Adrenal gland (tissue), 12 donors: ENCODE results near the gene MLKL. TPM values are rescaled to one million over a fixed set of nuclear protein-coding genes. Genes with fewer than 3 reads are reported as not detected.

Experiments
- DNase-seq, 7 donors: peaks; one replicate each; pipeline ENCODE4 v3.0.0-alpha.2; 2019 to 2020
- H3K27ac ChIP-seq, 5 donors: fragments of 200-600 bp; sonication (generic) in 4 of 5; 1 replicate in 3 of 5; 2 replicates in 2 of 5; pipeline versions ENCODE4 v1.5.1 to v1.8.0; 2016 to 2020; ENCODE audit warnings: mild to moderate bottlenecking in 1 of 5
- H3K27me3 ChIP-seq: fragments of 200-600 bp; 2 replicates; pipeline ENCODE4 v1.8.0; 2021
- H3K36me3 ChIP-seq, 2 donors: fragments of 200-600 bp; replicated peaks in 1 of 2; 1 replicate in 1 of 2; 2 replicates in 1 of 2; pipeline versions ENCODE4 v1.5.1 to v1.8.0; 2018 to 2022
- H3K4me1 ChIP-seq, 2 donors: fragments of 200-600 bp; replicated peaks in 1 of 2; 1 replicate in 1 of 2; 2 replicates in 1 of 2; pipeline versions ENCODE4 v1.5.1 to v1.8.0; 2018 to 2021
- H3K4me3 ChIP-seq, 4 donors: fragments of 200-600 bp; sonication (generic) in 3 of 4; one replicate each; pipeline ENCODE4 v1.5.1; 2016 to 2018
- H3K9me3 ChIP-seq, 3 donors: fragments of 200-600 bp; sonication (generic) in 1 of 3; replicated peaks in 1 of 3; 1 replicate in 2 of 3; 2 replicates in 1 of 3; pipeline versions ENCODE4 v1.5.1 to v1.8.0; 2016 to 2021
- CTCF ChIP-seq, 6 experiments: fragments of 450-650 bp in 4 of 6; fragments of 200-600 bp in 2 of 6; sonication (generic) in 1 of 6; IDR thresholded peaks; 1 replicate in 5 of 6; 2 replicates in 1 of 6; pipeline versions ENCODE4 v1.5.1 to v1.8.0; 2016 to 2021; ENCODE audit warnings: antibody characterized with exemption in 6 of 6, mild to moderate bottlenecking in 2 of 6, moderate library complexity in 1 of 6
- POLR2A ChIP-seq, 2 donors: fragments of 450-650 bp; IDR thresholded peaks; one replicate each; pipeline ENCODE4 v1.6.1; 2017; ENCODE audit warnings: antibody characterized with exemption in 2 of 2, mild to moderate bottlenecking in 2 of 2, moderate library complexity in 1 of 2
- WGBS, 4 donors: extraction: QIAGEN DNeasy Blood & Tissue Kit in 2 of 4; methylation state at CpG; one replicate each; pipeline versions ENCODE4 v1.1.5 to v1.1.7; 2013 to 2017; 5-methylcytosine and 5-hydroxymethylcytosine counted together
- intact Hi-C, 2 donors: fragments of 100-400 bp; cut with DNase I; formaldehyde crosslinking; loops; one replicate each; pipeline versions ENCODE4 v1.14.1 to v1.15.0; 2022 to 2023
- polyA plus RNA-seq, 3 donors: library from polyadenylated mRNA; stranded (reverse); fragments of 200-250 nt in 2 of 3; fragments of 350-450 nt in 1 of 3; fragmentation: Illumina TruSeq in 1 of 3; extraction: RNeasy Lipid Tissue Mini Kit (QIAGEN cat#74804) in 1 of 3; gene quantifications; one replicate each; pipeline ENCODE4 v1.2.3, GENCODE V29; 2013 to 2014
- total RNA-seq, 9 donors: library from RNA; depleted of rRNA in 4 of 9; stranded (reverse); fragments of >200 nt in 4 of 9; fragments of 120-200 nt in 1 of 9; fragmentation: NEBNext Ultra II Directional in 1 of 9; extraction: Animal tissue kit (Norgen Biotek cat#: 25700) in 1 of 9; gene quantifications; one replicate each; pipeline versions ENCODE4 v1.1.0 to v1.2.4, GENCODE V29; 2013 to 2023
- donor health status: healthy with polysubstance abuse.
- donor health status: Bipolar disorder and iron deficiency.
- donor health status: DM: yes; HTN: yes; CAD: no.
- donor health status: DM: no; HTN: no; CAD: no.
- donor health status: DM: no; HTN: no; CAD: no.
- donor health status: DM: yes; HTN: yes; CAD: no.

The MLKL gene
- total and polyA plus RNA-seq, 12 donors: 3.1 to 26.1 (median 11.0) TPM

- Histone ChIP-seq H3K27ac (no peak overlapping the region), H3K9me3 (peaks cover 0 to under 1% (median 0%) of the 10 kb centered on the region in 3 donors), H3K4me3 (no peak overlapping the region), H3K27me3 (no peaks in the 10 kb centered on the region), H3K4me1 (no peaks in the 10 kb centered on the region), H3K36me3 (no peaks in the 10 kb centered on the region)
- 81 to 88% (median 85%) methylated on average over 8 to 11 of the region's 11 CpGs for WGBS, 4 donors
- TF ChIP-seq CTCF (IDR thresholded peaks at IDR 0.05) (no peak), POLR2A (IDR thresholded peaks at IDR 0.05) (no peak)
- intact Hi-C loops: no loop called here
- DNase-seq: no peak
These were observed 21.1 kb upstream of the MLKL start for GRCh38 chr16:74721716-74722115.

- no peaks in the 10 kb centered on the region for H3K9me3 ChIP-seq
- H3K4me3 ChIP-seq: no peak overlapping the region
- intact Hi-C loops: no loop called here
- no peaks in the 10 kb centered on the region for H3K27me3 ChIP-seq
- TF ChIP-seq POLR2A (IDR thresholded peaks at IDR 0.05): no peak
- no peak for TF ChIP-seq CTCF (IDR thresholded peaks at IDR 0.05)
- no peaks in the 10 kb centered on the region for H3K36me3 ChIP-seq
- H3K4me1 ChIP-seq: no peaks in the 10 kb centered on the region
- WGBS, 4 donors: 66 to 81% (median 73%) methylated on average over 5 of the region's 5 CpGs
- DNase-seq: no peak
- H3K27ac ChIP-seq: no peak overlapping the region
These were observed 19.9 kb upstream of the MLKL start for GRCh38 chr16:74720579-74720978.

- WGBS, 4 donors: 82 to 88% (median 86%) methylated on average over 21 to 27 of the region's 27 CpGs
- Histone ChIP-seq H3K9me3 (no peaks in the 10 kb centered on the region), H3K4me1 (no peaks in the 10 kb centered on the region), H3K36me3 (no peaks in the 10 kb centered on the region), H3K27me3 (no peaks in the 10 kb centered on the region), H3K4me3 (no peak overlapping the region), H3K27ac (no peak overlapping the region)
- no peak for DNase-seq
- intact Hi-C loops: loop anchor here in 1 of 2 donors (10.0 kb wide), 1 partner anchor 56 kb away; the partner anchor contains the start of gene FA2H
- TF ChIP-seq POLR2A (IDR thresholded peaks at IDR 0.05) (no peak), CTCF (IDR thresholded peaks at IDR 0.05) (no peak)
These were observed 18.3 kb upstream of the MLKL start for GRCh38 chr16:74718741-74719610.

- no peak overlapping the region for H3K27ac ChIP-seq
- DNase-seq: no peak
- no peaks in the 10 kb centered on the region for H3K4me1 ChIP-seq
- no peaks in the 10 kb centered on the region for H3K36me3 ChIP-seq
- H3K27me3 ChIP-seq: no peaks in the 10 kb centered on the region
- TF ChIP-seq CTCF (IDR thresholded peaks at IDR 0.05) (no peak), POLR2A (IDR thresholded peaks at IDR 0.05) (no peak)
- 75 to 90% (median 87%) methylated on average over 13 of the region's 13 CpGs for WGBS, 4 donors
- no peaks in the 10 kb centered on the region for H3K9me3 ChIP-seq
- no peak overlapping the region for H3K4me3 ChIP-seq
- intact Hi-C loops: loop anchor here in 1 of 2 donors (10.0 kb wide), 1 partner anchor 57 kb away; the partner anchor contains the start of gene FA2H
These were observed 17.5 kb upstream of the MLKL start for GRCh38 chr16:74718140-74718539.
